Measurements from ENCODE around the gene NOLC1.
"Not testable (repeated sequence)": the region's sequence is repeated elsewhere in the genome, so short reads cannot be mapped to it uniquely, and the experiment has no call there.

The NOLC1 gene

GRCh38 chr10:102153093-102153620 is 968 bp downstream of the NOLC1 start:
- DNase-seq (ENCODE audit: low read depth), result no peak

- DNase-seq (ENCODE audit: low read depth), result no peak
Observed at GRCh38 chr10:102154466-102155116, 2.4 kb downstream of the NOLC1 start.

GRCh38 chr10:102157224-102157623 is 5.0 kb downstream of the NOLC1 start:
- DNase-seq (ENCODE audit: low read depth), result no peak

GRCh38 chr10:102159051-102159597 is 6.9 kb downstream of the NOLC1 start:
- DNase-seq (ENCODE audit: low read depth), result no peak

GRCh38 chr10:102159831-102160230 is 7.6 kb downstream of the NOLC1 start:
- DNase-seq (ENCODE audit: low read depth), result no peak

DNA sequence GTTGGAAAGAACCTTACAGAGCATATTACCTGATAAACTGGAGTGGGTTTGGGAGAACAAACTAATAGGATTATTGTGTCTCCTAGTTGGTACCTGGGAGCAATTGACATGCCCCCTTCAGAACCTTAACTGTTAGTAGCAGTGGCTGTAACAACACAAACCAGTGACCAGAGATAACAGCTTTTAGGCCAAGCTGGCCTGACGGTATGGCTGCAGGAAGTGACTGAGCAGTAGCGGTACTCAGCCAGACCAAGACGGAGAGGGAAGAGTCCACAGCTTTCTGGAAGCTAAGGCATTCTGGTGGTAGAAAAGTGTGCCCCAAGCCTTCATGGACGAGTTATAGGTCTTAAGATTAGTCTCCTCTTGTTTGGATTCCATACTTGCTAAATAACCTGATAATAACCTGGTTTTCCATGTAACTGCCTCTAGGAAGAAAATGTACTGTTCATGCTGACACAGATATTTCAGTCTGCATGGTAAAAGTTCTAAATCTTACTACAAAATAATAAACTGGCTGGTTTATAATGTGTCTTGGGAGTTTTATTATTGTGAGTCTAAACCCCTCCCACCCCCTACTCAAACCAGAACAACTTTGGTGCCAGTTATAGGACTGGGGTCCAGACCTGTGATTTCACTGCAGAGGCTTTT is 11.3 kb downstream of the NOLC1 start:
- no peak for DNase-seq (ENCODE audit: low read depth)

GRCh38 chr10:102167861-102168260 is 15.7 kb downstream of the NOLC1 start:
- no peak for DNase-seq (ENCODE audit: low read depth)

GRCh38 chr10:102170602-102171001 is 18.4 kb downstream of the NOLC1 start:
- no peak for DNase-seq (ENCODE audit: low read depth)

DNA sequence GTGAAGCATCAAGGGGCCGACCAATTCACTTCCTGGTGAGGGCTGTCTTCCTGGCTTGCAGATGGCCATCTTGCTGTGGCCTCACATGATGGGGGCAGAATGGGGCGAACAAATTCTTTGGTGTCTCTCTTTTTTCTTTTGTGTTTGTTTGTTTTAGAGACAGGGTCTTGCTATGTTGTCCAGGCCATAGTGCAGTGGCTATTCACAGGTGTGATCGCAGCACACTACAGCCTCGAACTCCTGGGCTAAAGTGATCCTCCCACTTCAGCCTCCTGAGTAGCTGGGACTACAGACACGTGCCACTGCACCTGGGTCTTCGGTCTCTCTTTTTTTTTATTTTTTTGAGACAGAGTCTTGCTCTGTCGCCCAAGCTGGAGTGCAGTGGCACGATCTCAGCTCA is 20.1 kb downstream of the NOLC1 start:
- DNase-seq (ENCODE audit: low read depth), result no peak

DNA sequence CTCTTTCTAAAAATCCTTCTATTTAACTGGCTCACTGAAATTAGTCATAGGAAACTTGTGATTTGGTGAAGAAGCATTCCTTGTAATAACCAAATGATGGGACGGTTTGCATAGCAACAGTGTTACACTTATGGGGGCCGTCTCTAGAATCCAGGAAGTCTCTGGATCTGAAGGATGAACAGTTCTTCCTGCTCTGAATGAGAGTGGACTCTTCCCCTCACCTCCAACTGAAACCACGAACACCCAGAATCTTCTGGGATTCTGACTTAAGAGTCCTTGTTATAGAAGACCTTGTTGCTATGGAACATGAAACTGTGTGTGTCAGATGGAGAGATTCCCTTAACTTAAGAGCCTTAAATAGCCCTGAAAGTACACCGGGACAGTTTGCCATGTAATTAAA is 23.2 kb downstream of the NOLC1 start:
- no peak for DNase-seq (ENCODE audit: low read depth)

DNA sequence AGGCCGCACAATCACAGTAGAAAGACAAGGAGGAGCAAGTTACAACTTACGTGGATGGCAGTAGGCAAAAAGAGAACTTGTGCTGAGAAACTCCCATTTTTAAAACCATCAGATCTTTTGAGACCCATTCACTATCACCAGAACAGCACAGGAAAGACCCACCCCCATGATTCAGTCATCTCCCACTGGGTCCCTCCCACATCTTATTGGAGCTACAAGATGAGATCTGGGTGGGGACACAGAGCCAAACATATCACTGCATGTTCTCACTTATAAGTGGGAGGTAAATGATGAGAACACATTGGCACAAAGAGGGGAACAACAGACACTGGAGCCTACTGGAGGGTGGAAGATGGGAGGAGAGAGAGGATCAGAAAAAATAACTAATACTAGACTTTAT is 32.4 kb downstream of the NOLC1 start:
- DNase-seq (ENCODE audit: low read depth), result no peak

DNA sequence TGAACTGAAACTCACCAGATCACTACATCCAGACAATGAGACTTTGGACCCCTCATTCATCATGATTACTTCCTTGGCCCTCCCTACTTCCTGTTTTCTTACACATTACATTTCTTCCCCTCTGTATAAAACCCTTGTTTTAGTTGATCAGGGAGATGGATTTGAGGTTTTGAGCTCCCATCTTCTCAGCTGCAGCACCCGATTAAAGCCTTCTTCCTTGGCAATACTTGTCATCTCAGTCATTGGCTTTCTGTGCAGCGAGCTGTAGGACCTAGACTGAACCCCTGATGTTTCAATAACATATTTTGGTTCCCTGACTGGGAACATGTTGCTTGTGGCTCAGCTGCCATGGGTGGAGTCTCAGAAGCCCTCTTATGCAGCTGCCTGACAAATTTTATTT is 33.1 kb downstream of the NOLC1 start:
- DNase-seq (ENCODE audit: low read depth), result no peak

- DNase-seq (ENCODE audit: low read depth), result no peak
Observed at GRCh38 chr10:102185811-102186527, 33.8 kb downstream of the NOLC1 start.

- DNase-seq (ENCODE audit: low read depth), result no peak
Observed at GRCh38 chr10:102188298-102188940, 36.2 kb downstream of the NOLC1 start.

GRCh38 chr10:102188941-102189898 is 37.0 kb downstream of the NOLC1 start:
- not testable (repeated sequence) for DNase-seq (ENCODE audit: low read depth)

DNA sequence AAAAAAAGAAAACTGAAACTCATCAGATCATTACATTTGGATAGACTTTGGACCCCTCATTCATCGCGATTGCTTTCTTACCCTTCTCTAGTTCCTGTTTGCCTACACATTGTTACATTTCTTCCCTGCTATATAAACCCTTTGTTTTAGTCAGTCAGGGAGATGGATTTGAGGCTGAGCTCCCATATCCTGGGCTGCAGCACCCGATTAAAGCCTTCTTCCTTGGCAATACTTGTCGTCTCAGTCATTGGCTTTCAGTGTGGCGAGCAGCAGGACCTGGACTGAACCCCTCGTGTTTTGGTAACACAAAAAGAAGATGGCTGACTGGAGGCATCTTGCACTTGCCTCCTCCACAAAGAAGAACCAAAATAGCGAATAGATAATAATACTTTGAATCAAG is 39.8 kb downstream of the NOLC1 start:
- no peak for DNase-seq (ENCODE audit: low read depth)

DNA sequence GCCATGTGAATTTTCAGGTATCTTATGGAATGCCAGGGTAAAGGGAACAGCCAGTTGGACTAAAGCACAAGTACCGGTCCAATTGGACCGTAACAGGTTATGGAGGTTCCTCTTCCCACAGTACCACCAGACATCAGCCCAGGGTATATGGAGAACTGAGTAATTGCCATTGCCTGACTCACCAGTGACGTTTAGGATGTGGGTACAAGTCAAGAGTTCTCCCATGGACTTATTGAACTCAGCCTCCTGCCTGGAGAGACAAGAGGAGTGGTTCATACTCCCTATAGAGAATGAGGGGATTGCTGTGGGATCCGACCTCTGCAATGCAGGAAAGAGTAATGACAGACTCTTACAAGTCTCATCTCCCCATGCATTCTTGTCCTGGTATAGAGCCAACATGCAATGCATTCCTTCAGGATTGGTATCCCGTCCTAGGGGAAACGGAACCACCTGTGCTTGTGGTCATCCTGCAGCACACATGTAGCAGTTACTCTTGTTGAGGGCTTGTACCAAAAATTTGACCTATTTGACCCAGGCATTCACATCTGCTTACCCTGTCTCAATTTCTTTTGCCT is 43.2 kb downstream of the NOLC1 start:
- no peak for DNase-seq (ENCODE audit: low read depth)

GRCh38 chr10:102196893-102197292 is 44.7 kb downstream of the NOLC1 start:
- no peak for DNase-seq (ENCODE audit: low read depth)

GRCh38 chr10:102198027-102198426 is 45.8 kb downstream of the NOLC1 start:
- no peak for DNase-seq (ENCODE audit: low read depth)

- no peak for DNase-seq (ENCODE audit: low read depth)
Observed at GRCh38 chr10:102200751-102201640, 48.8 kb downstream of the NOLC1 start.

Measured in T follicular helper cell (primary cell).